Suprapubic skin (tissue), 4 donors: Measurements from ENCODE around the gene KIF3B. TPM values are rescaled to one million over a fixed set of nuclear protein-coding genes. Genes with fewer than 3 reads are reported as not detected.

Experiments
- DNase-seq, 2 donors: peaks; one replicate each; pipeline ENCODE4 v3.0.0-alpha.2; 2019; ENCODE audit warnings: low spot score in 2 of 2
- H3K27ac ChIP-seq: fragments of 200-600 bp; sonication (generic); one replicate; pipeline ENCODE4 v1.5.1; 2019
- H3K27me3 ChIP-seq: fragments of 200-600 bp; sonication (generic); one replicate; pipeline ENCODE4 v1.5.1; 2019
- H3K36me3 ChIP-seq: fragments of 200-600 bp; sonication (generic); one replicate; pipeline ENCODE4 v1.5.1; 2019
- H3K4me1 ChIP-seq: fragments of 200-600 bp; sonication (generic); one replicate; pipeline ENCODE4 v1.5.1; 2019
- H3K4me3 ChIP-seq: fragments of 200-600 bp; sonication (generic); one replicate; pipeline ENCODE4 v1.5.1; 2019; ENCODE audit warnings: mild to moderate bottlenecking
- H3K9me3 ChIP-seq: fragments of 200-600 bp; sonication (generic); one replicate; pipeline ENCODE4 v1.5.1; 2019
- EP300 ChIP-seq: sonication (generic); formaldehyde crosslinking; IDR thresholded peaks from one replicate; pipeline ENCODE4 v1.6.1; 2017; ENCODE audit warnings: antibody characterized with exemption
- POLR2A ChIP-seq, 2 donors: fragments of 450-650 bp; IDR thresholded peaks; one replicate each; pipeline ENCODE4 v1.6.1; 2017; ENCODE audit warnings: antibody characterized with exemption in 2 of 2, mild to moderate bottlenecking in 2 of 2, moderate library complexity in 2 of 2
- POLR2AphosphoS5 ChIP-seq, 3 donors: sonication (generic); formaldehyde crosslinking; IDR thresholded peaks; one replicate each; pipeline ENCODE4 v1.6.1; 2017; ENCODE audit warnings: antibody characterized with exemption in 3 of 3
- WGBS: methylation state at CpG from one replicate; pipeline ENCODE4 v1.1.5; 2018; 5-methylcytosine and 5-hydroxymethylcytosine counted together
- total RNA-seq, 4 donors: library from RNA; depleted of rRNA; stranded (reverse); fragments of >200 nt; gene quantifications; one replicate each; pipeline ENCODE4 v1.1.0, GENCODE V29; 2016
- TF ChIP-seq, protein P1 (sequence below), 2 donors: fragments of 200-600 bp in 1 of 2; fragments of 450-650 bp in 1 of 2; sonication (generic) in 1 of 2; IDR thresholded peaks; one replicate each; pipeline ENCODE4 v1.5.1; 2016 to 2019; ENCODE audit warnings: antibody characterized with exemption in 2 of 2, mild to moderate bottlenecking in 1 of 2, moderate library complexity in 1 of 2

The KIF3B gene
- total RNA-seq, 4 donors from 2014 or later = 12.7 to 17.3 (median 14.9) TPM

DNA sequence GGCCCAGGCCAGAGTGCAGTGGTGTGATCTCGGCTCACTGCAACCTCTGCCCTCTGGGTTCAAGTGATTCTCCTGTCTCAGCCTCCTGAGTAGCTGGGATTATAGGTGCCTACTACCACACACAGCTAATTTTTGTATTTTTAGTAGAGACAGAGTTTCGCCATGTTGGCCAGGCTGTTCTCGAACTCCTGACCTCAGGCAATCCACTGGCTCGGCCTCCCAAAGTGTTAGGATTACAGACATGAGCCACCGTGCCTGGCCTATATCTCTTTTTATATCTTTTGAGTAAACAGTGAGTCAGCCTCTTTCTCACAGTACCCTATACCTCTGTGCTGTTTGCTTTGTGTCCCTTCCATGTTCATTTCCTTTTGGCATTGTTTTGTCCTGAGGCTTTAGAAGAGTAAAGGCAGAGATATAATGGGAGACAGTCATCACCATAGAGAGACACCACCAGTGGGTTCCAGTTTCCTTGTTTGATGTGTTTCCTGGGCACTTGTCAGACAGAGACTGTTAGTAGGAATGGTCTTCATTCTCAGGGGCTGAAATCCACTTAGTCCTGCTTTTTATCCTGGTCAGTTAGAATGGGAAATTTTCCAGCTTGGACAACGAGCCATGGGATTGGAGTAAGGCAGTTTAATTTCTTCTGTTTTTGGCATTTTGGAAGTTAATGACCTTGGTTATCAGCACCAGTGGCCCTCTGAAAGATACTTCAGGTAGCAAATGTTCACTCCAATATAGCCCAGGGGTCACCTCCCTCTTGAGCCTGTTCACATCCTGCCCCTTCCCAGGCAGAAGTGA is 48.5 kb downstream of the KIF3B start:
- Histone ChIP-seq H3K4me3 (no peak overlapping the region), H3K27me3 (no peaks in the 10 kb centered on the region), H3K9me3 (no peaks in the 10 kb centered on the region), H3K4me1 (no peaks in the 10 kb centered on the region), H3K36me3 (peaks cover 27% of the 10 kb centered on the region), H3K27ac (no peak overlapping the region)
- no peak for TF ChIP-seq POLR2A (IDR thresholded peaks at IDR 0.05)
- TF ChIP-seq, protein P1, sequence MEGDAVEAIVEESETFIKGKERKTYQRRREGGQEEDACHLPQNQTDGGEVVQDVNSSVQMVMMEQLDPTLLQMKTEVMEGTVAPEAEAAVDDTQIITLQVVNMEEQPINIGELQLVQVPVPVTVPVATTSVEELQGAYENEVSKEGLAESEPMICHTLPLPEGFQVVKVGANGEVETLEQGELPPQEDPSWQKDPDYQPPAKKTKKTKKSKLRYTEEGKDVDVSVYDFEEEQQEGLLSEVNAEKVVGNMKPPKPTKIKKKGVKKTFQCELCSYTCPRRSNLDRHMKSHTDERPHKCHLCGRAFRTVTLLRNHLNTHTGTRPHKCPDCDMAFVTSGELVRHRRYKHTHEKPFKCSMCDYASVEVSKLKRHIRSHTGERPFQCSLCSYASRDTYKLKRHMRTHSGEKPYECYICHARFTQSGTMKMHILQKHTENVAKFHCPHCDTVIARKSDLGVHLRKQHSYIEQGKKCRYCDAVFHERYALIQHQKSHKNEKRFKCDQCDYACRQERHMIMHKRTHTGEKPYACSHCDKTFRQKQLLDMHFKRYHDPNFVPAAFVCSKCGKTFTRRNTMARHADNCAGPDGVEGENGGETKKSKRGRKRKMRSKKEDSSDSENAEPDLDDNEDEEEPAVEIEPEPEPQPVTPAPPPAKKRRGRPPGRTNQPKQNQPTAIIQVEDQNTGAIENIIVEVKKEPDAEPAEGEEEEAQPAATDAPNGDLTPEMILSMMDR (IDR thresholded peaks at IDR 0.05) = no peak
- no peak for TF ChIP-seq EP300
- TF ChIP-seq POLR2AphosphoS5 (IDR thresholded peaks at IDR 0.05) = no peak
- DNase-seq = no peak
- WGBS = 68% methylated on average over 6 of the region's 6 CpGs

- H3K27ac ChIP-seq = no peak overlapping the region
- H3K4me1 ChIP-seq = no peaks in the 10 kb centered on the region
- no peak for DNase-seq
- no peaks in the 10 kb centered on the region for H3K27me3 ChIP-seq
- TF ChIP-seq POLR2A (IDR thresholded peaks at IDR 0.05) = no peak
- TF ChIP-seq EP300 = no peak
- no peak for TF ChIP-seq POLR2AphosphoS5 (IDR thresholded peaks at IDR 0.05)
- TF ChIP-seq, protein P1 (IDR thresholded peaks at IDR 0.05) = no peak
- WGBS = 86% methylated on average over 1 of the region's 1 CpG
- H3K4me3 ChIP-seq = no peak overlapping the region
- peaks cover 33% of the 10 kb centered on the region for H3K36me3 ChIP-seq
- no peaks in the 10 kb centered on the region for H3K9me3 ChIP-seq
These were observed 49.0 kb downstream of the KIF3B start for GRCh38 chr20:32326504-32326845.

- Histone ChIP-seq H3K27ac (no peak overlapping the region), H3K4me3 (no peak overlapping the region), H3K9me3 (no peaks in the 10 kb centered on the region), H3K36me3 (peaks cover 40% of the 10 kb centered on the region), H3K4me1 (no peaks in the 10 kb centered on the region), H3K27me3 (no peaks in the 10 kb centered on the region)
- WGBS = 97% methylated on average over 9 of the region's 9 CpGs
- TF ChIP-seq POLR2A (IDR thresholded peaks at IDR 0.05) = no peak
- no peak for DNase-seq
These were observed 49.7 kb downstream of the KIF3B start for GRCh38 chr20:32327087-32327681.

DNA sequence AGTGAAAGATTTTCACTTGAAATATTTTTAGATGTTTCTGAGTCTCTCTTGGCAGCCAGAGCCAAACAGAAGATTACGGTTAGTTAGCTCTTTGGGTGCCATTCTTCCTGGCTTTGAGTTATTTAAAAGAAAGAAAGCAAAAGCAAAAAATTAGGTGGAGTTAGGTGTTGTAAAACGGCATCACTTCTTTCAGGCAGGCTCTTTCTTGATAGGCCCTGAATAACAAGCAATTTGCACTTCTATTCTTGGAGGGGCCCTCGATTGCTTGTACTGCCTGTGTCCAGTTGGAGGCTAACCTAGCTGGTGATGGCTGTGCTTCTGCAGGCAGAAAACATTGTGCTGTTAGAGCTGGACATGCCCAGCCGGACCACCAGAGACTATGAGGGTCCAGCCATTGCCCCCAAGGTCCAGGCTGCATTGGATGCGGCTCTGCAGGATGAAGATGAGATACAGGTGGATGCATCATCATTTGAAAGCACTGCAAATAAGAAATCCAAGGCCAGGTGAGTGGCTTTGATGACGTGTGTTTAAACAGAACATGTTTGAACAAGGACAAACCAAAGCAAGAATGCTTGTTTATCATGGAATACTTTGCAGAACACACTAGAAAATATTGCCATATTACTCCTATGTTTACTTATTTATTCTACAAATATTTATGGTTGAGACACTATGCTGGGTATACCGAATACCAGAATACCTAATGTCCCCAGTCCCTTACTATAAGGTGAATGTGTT is 52.5 kb downstream of the KIF3B start:
- DNase-seq = no peak
- peaks cover 15% of the 10 kb centered on the region for H3K4me1 ChIP-seq
- no peaks in the 10 kb centered on the region for H3K27me3 ChIP-seq
- H3K27ac ChIP-seq = no peak overlapping the region
- H3K36me3 ChIP-seq = peaks cover 47% of the 10 kb centered on the region
- TF ChIP-seq POLR2AphosphoS5 (IDR thresholded peaks at IDR 0.05) (no peak), EP300 (no peak), POLR2A (IDR thresholded peaks at IDR 0.05) (no peak)
- TF ChIP-seq, protein P1 (IDR thresholded peaks at IDR 0.05) = no peak
- WGBS = 83% methylated on average over 7 of the region's 7 CpGs
- no peak overlapping the region for H3K4me3 ChIP-seq
- H3K9me3 ChIP-seq = no peaks in the 10 kb centered on the region

DNA sequence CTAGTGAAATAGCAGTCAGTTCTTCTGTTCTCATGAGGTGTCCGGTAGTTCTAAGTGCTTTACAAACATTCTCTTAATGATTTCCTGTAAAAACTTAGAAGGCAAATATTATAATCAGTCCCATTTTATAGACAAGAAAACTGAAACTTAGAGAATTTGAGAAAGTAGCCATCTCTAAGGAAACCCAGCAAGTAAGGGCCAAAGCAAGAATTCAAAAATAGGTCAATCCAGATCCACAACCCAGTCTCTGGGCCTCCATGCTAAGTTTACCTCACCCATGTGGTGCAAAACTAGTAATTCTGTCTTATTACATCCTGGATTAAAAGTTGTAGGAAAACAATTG is 53.1 kb downstream of the KIF3B start:
- no peak for DNase-seq
- 77% methylated on average over 1 of the region's 1 CpG for WGBS
- peaks cover 15% of the 10 kb centered on the region for H3K4me1 ChIP-seq
- TF ChIP-seq, protein P1 (IDR thresholded peaks at IDR 0.05) = no peak
- no peaks in the 10 kb centered on the region for H3K27me3 ChIP-seq
- H3K9me3 ChIP-seq = no peaks in the 10 kb centered on the region
- H3K4me3 ChIP-seq = no peak overlapping the region
- no peak overlapping the region for H3K27ac ChIP-seq
- peaks cover 47% of the 10 kb centered on the region for H3K36me3 ChIP-seq
